OCI-LY7 (cell line): Measurements from ENCODE around the gene MPZL3. TPM values are rescaled to one million over a fixed set of nuclear protein-coding genes. Genes with fewer than 3 reads are reported as not detected.

Source experiments
- BruUV-seq: library from RNA; stranded (reverse); fragments of 400-500 nt; replicated peaks from 2 replicates; lab custom pipeline; 2021; lab: Mats Ljungman, UMichigan
- CTCF ChIA-PET: fragments of 300-600 bp; sonication (Branson Sonifier 250); formaldehyde crosslinking; loops from one replicate; lab custom pipeline; 2022; ENCODE audit warnings: antibody characterized with exemption; ENCODE audit not compliant: unreplicated experiment; lab: Charles Lee
- POLR2A ChIA-PET: fragments of 300-600 bp; sonication (Branson Sonifier 250); formaldehyde crosslinking; loops from one replicate; lab custom pipeline; 2022; ENCODE audit warnings: antibody characterized with exemption; lab: Charles Lee
- DNase-seq: peaks from one replicate; pipeline ENCODE4 v3.0.0-alpha.2; 2015; ENCODE audit warnings: low spot score
- H2AFZ ChIP-seq: fragments of 200-600 bp; sonication (generic), shearing (Covaris generic); 2 replicates; pipeline ENCODE4 v1.6.1; 2014; ENCODE audit warnings: mild to moderate bottlenecking, antibody characterized with exemption, low read length, moderate library complexity
- H3K27ac ChIP-seq: fragments of 200-600 bp; sonication (generic); 2 replicates; pipeline ENCODE4 v1.5.1; 2014; ENCODE audit warnings: mixed run types, low read depth, mild to moderate bottlenecking, moderate library complexity, low read length, inconsistent platforms; ENCODE audit not compliant: poor library complexity, severe bottlenecking
- H3K36me3 ChIP-seq: fragments of 200-600 bp; sonication (generic); 2 replicates; pipeline ENCODE4 v1.6.1; 2014; ENCODE audit warnings: mild to moderate bottlenecking, antibody characterized with exemption, low read length, moderate library complexity, mixed read lengths; ENCODE audit not compliant: insufficient read depth
- H3K4me1 ChIP-seq: fragments of 200-600 bp; sonication (generic); 2 replicates; pipeline ENCODE4 v1.5.1; 2014; ENCODE audit warnings: mild to moderate bottlenecking, low read length; ENCODE audit not compliant: insufficient read depth, poor library complexity, severe bottlenecking
- H3K4me2 ChIP-seq: fragments of 200-600 bp; sonication (generic); 2 replicates; pipeline ENCODE4 v1.6.1; 2014; ENCODE audit warnings: mild to moderate bottlenecking, low read length
- H3K4me3 ChIP-seq: fragments of 200-600 bp; sonication (generic); 2 replicates; pipeline ENCODE4 v1.5.1; 2014; ENCODE audit warnings: mild to moderate bottlenecking, low read depth, low read length; ENCODE audit not compliant: poor library complexity, severe bottlenecking
- H3K79me2 ChIP-seq: fragments of 200-600 bp; sonication (generic); 2 replicates; pipeline ENCODE4 v1.6.1; 2016; ENCODE audit warnings: low read depth, mild to moderate bottlenecking, low read length, moderate library complexity, mixed read lengths; ENCODE audit not compliant: insufficient read depth
- H3K9me2 ChIP-seq: fragments of 200-600 bp; sonication (generic); 2 replicates; pipeline ENCODE4 v1.6.1; 2016; ENCODE audit warnings: mild to moderate bottlenecking, low read length, mixed read lengths; ENCODE audit not compliant: insufficient read depth
- H3K9me3 ChIP-seq: fragments of 200-600 bp; sonication (generic); 2 replicates; pipeline ENCODE4 v1.6.1; 2014; ENCODE audit warnings: mild to moderate bottlenecking, mixed run types, low read length, mixed read lengths
- H4K20me1 ChIP-seq: fragments of 200-600 bp; sonication (generic); 2 replicates; pipeline ENCODE4 v1.6.1; 2014; ENCODE audit warnings: mild to moderate bottlenecking, antibody characterized with exemption, low read length, moderate library complexity, mixed read lengths; ENCODE audit not compliant: insufficient read depth
- EZH2phosphoT487 ChIP-seq: fragments of 200-600 bp; sonication (generic); IDR thresholded peaks from 2 replicates; pipeline ENCODE4 v1.6.1; 2018; ENCODE audit warnings: low read depth, borderline replicate concordance, mild to moderate bottlenecking, mixed run types, antibody characterized with exemption, low read length, moderate library complexity, mixed read lengths
- intact Hi-C: fragments of 100-400 bp; cut with micrococcal nuclease; formaldehyde crosslinking; loops from one replicate; pipeline ENCODE4 v1.10.0; 2022; ENCODE audit not compliant: unreplicated experiment
- total RNA-seq, 2 experiments: library from RNA; depleted of rRNA in 1 of 2; stranded (reverse); fragments of >200 nt in 1 of 2; shearing (Covaris generic) in 1 of 2; gene quantifications; 2 replicates each; pipeline ENCODE4 v1.2.3, GENCODE V29; 2014 to 2022
- TF ChIP-seq, protein P1 (sequence below): fragments of 200-600 bp; sonication (generic); conservative IDR thresholded peaks from 2 replicates; pipeline ENCODE4 v1.5.1; 2014; ENCODE audit warnings: mild to moderate bottlenecking, antibody characterized with exemption, low read length, moderate library complexity, mixed read lengths

MPZL3 gene
- total RNA-seq, 2 experiments from 2014 or later: 1.9 to 5.8 TPM

DNA sequence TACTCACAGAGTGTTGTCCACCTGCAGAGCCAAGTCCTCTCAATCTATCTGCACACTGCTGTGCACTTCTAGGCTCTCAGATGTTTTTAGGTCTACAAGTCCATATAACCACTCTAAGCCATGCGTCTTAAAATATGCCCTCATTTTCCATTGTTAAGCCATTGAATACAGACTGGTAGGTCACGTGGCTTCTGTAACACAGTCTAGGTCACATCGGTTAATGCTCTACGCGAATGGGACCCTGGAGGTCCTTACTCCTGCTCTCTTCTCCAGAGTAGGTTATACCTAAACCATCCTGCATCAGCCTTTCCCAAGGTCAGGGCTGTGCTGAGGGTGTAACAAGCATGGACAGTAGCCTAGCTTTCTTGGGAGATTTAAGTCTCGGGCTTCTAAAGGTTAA is 28.2 kb downstream of the MPZL3 start:
- CTCF ChIA-PET: interaction anchor here (1.0 kb wide), 1 partner anchor 10 kb away, joined by 4 read pairs; no protein-coding TSS in a partner anchor
- no TSS peak for BruUV-seq

DNA sequence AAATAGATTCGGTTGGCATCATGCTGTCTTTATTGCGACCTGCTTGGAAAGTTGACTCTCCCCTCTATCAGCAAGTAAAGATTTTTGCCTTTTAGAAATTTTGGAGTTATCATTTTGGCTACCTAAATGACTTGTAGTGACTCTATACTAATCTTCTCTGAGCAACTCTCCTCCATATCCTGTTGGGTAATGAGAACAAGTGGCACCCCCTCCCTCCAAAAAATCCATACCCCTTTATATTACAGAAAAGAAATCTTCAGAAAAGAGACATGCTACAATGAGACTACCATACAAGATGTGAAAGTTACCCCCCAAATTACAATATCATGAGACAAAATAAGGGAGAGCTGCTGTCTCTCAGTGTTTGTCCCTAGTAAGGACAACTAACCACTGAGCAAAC is 28.6 kb downstream of the MPZL3 start:
- ChIA-PET CTCF (no interaction called here), POLR2A (interaction anchor here (1.0 to 1.4 kb wide), 2 partner anchors 9 to 24 kb away, joined by 4 to 13 read pairs; no protein-coding TSS in a partner anchor)
- no peak overlapping the region for H2AFZ ChIP-seq
- intact Hi-C loops: no loop called here
- H3K9me2 ChIP-seq: no peaks in the 10 kb centered on the region
- no peak overlapping the region for H3K27ac ChIP-seq
- no peaks in the 10 kb centered on the region for H3K79me2 ChIP-seq
- no TSS peak for BruUV-seq
- peaks cover 20% of the 10 kb centered on the region for H3K4me1 ChIP-seq
- no peak for DNase-seq
- TF ChIP-seq, protein P1, sequence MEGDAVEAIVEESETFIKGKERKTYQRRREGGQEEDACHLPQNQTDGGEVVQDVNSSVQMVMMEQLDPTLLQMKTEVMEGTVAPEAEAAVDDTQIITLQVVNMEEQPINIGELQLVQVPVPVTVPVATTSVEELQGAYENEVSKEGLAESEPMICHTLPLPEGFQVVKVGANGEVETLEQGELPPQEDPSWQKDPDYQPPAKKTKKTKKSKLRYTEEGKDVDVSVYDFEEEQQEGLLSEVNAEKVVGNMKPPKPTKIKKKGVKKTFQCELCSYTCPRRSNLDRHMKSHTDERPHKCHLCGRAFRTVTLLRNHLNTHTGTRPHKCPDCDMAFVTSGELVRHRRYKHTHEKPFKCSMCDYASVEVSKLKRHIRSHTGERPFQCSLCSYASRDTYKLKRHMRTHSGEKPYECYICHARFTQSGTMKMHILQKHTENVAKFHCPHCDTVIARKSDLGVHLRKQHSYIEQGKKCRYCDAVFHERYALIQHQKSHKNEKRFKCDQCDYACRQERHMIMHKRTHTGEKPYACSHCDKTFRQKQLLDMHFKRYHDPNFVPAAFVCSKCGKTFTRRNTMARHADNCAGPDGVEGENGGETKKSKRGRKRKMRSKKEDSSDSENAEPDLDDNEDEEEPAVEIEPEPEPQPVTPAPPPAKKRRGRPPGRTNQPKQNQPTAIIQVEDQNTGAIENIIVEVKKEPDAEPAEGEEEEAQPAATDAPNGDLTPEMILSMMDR: no peak
- no peak for TF ChIP-seq EZH2phosphoT487
- H3K4me3 ChIP-seq: no peak overlapping the region
- H3K36me3 ChIP-seq: no peaks in the 10 kb centered on the region
- no peaks in the 10 kb centered on the region for H4K20me1 ChIP-seq
- no peaks in the 10 kb centered on the region for H3K9me3 ChIP-seq
- H3K4me2 ChIP-seq: no peak overlapping the region

More for the DNA sequence above, 28.2 kb downstream of the MPZL3 start:
- no peaks in the 10 kb centered on the region for H3K9me3 ChIP-seq
- no peak overlapping the region for H2AFZ ChIP-seq
- H3K4me2 ChIP-seq: no peak overlapping the region; the same call in 1 of the 2 replicates
- no peaks in the 10 kb centered on the region for H3K79me2 ChIP-seq
- H3K36me3 ChIP-seq: no peaks in the 10 kb centered on the region
- no peak overlapping the region for H3K4me3 ChIP-seq
- peaks cover 21% of the 10 kb centered on the region for H3K4me1 ChIP-seq
- TF ChIP-seq EZH2phosphoT487: no peak
- TF ChIP-seq, protein P1: no peak
- H3K27ac ChIP-seq: no peak overlapping the region
- POLR2A ChIA-PET: interaction anchor here (0.6 to 1.4 kb wide), 3 partner anchors 9 to 26 kb away, joined by 3 to 13 read pairs (median 4); no protein-coding TSS in a partner anchor
- DNase-seq: no peak
- intact Hi-C loops: no loop called here
- no peaks in the 10 kb centered on the region for H4K20me1 ChIP-seq
- no peaks in the 10 kb centered on the region for H3K9me2 ChIP-seq

DNA sequence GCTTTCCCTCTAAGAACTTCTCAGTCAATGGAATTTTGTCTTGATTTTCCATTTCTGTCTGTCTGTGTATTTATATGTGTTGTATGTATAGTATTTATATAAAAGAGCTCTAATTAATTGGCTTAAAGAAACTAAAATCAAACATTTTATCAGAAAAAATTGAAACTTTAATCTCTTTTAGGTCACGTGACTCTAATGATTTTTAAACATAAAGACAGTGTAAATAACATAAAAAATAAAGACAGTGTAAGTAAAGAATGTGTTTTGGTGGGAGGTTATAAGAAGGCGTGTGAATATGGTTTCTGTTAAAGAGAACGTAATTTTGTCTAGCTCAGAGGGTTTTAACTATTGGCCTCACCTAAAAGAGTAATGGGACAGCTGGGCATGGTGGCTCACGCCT is 29.7 kb downstream of the MPZL3 start:
- Histone ChIP-seq H3K36me3 (no peaks in the 10 kb centered on the region), H3K4me2 (no peak overlapping the region), H3K27ac (no peak overlapping the region), H3K79me2 (no peaks in the 10 kb centered on the region), H3K9me3 (no peaks in the 10 kb centered on the region), H4K20me1 (no peaks in the 10 kb centered on the region), H3K9me2 (no peaks in the 10 kb centered on the region), H2AFZ (no peak overlapping the region), H3K4me1 (peaks cover 9% of the 10 kb centered on the region), H3K4me3 (no peak overlapping the region)
- DNase-seq: no peak
- CTCF ChIA-PET: no interaction called here
- BruUV-seq: no TSS peak
- TF ChIP-seq EZH2phosphoT487: no peak
- TF ChIP-seq, protein P1: no peak
- POLR2A ChIA-PET: interaction anchor here (1.0 kb wide), 1 partner anchor 8 kb away, joined by 3 read pairs; no protein-coding TSS in a partner anchor
- intact Hi-C loops: no loop called here
